Stimulated activated CD8-positive, alpha-beta memory T cell treated with anti-CD3 and anti-CD28 coated beads, Interleukin-15, amount 100 ng/mL, for 1 hour (primary cell): Measurements from ENCODE around the gene UFL1.

Experiments used
- DNase-seq: peaks from one replicate; pipeline ENCODE4 v3.0.0-alpha.2; 2020; ENCODE audit warnings: low read depth

UFL1 gene

GRCh38 chr6:96575359-96575758, 53.8 kb downstream of the UFL1 start:
- no peak for DNase-seq

GRCh38 chr6:96576221-96576620, 54.6 kb downstream of the UFL1 start:
- DNase-seq, result no peak

GRCh38 chr6:96582021-96582420, 60.4 kb downstream of the UFL1 start:
- no peak for DNase-seq

- no peak for DNase-seq
Observed at GRCh38 chr6:96582436-96582835, 60.8 kb downstream of the UFL1 start.

- no peak for DNase-seq
Observed at GRCh38 chr6:96604420-96604819, 82.8 kb downstream of the UFL1 start.
